Measurements from ENCODE around the gene ARHGDIB. TPM values are rescaled to one million over a fixed set of nuclear protein-coding genes. Genes with fewer than 3 reads are reported as not detected.

The ARHGDIB gene
- total RNA-seq, 1 donor = 2.4 TPM

DNA sequence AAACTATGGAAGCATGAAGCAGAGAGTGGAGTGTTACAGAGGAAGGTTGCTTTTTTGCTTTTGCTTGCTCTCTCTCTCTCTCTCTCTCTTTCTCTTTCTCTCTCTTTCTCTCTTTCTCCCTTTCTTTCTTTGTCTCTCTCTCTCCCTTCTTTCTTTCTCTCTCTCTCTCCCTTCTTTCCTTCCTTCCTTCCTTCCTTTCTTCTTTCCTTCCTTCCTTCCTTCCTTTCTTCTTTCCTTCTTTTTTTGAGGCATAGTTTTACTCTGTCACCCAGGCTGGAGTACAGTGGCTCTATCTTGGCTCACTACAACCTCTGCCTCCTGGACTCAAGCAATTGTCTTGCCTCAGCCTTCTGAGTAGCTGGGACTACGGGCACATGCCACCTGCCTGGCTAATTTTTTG, 7.6 kb downstream of the ARHGDIB start:
- H3K4me3 ChIP-seq (ENCODE audit: low read depth, low read length) = no peak overlapping the region
- no peak for DNase-seq (ENCODE audit: low read depth)
- TF ChIP-seq, protein P1, sequence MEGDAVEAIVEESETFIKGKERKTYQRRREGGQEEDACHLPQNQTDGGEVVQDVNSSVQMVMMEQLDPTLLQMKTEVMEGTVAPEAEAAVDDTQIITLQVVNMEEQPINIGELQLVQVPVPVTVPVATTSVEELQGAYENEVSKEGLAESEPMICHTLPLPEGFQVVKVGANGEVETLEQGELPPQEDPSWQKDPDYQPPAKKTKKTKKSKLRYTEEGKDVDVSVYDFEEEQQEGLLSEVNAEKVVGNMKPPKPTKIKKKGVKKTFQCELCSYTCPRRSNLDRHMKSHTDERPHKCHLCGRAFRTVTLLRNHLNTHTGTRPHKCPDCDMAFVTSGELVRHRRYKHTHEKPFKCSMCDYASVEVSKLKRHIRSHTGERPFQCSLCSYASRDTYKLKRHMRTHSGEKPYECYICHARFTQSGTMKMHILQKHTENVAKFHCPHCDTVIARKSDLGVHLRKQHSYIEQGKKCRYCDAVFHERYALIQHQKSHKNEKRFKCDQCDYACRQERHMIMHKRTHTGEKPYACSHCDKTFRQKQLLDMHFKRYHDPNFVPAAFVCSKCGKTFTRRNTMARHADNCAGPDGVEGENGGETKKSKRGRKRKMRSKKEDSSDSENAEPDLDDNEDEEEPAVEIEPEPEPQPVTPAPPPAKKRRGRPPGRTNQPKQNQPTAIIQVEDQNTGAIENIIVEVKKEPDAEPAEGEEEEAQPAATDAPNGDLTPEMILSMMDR (IDR thresholded peaks at IDR 0.05; ENCODE audit: insufficient read depth, low read length) = no peak

DNA sequence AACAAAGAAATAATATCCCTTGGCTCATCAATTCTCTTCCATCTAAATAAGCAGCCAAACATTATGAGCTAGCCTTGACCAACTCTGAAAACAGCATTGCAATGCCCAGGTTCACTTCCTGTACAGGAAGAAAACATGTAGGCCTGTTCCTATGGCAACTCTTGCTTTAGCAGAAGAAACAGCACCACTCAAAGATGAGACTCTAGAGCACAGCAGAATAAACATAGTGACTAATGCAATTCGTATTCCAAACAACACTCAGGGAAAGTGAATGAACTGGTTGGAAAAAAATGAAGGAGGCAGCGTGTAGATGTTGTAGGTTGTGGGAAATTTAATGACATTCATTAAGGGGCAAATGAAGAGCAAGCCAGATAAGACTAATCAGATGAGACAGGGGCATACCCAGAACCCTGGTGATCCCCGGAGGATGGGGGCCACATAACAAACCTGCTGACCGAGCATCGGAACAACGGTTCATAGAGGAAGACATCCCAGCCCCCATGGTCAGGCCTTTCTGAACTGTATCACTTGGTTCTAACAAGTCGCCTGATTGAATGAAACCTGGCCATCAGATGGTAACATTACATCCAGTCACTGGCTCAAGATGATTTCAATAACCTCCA, 9.0 kb downstream of the ARHGDIB start:
- peak; percentile 68 for DNase-seq (ENCODE audit: low read depth)
- no peak overlapping the region for H3K4me3 ChIP-seq (ENCODE audit: low read depth, low read length)
- TF ChIP-seq, protein P1 (IDR thresholded peaks at IDR 0.05; ENCODE audit: insufficient read depth, low read length) = no peak

DNA sequence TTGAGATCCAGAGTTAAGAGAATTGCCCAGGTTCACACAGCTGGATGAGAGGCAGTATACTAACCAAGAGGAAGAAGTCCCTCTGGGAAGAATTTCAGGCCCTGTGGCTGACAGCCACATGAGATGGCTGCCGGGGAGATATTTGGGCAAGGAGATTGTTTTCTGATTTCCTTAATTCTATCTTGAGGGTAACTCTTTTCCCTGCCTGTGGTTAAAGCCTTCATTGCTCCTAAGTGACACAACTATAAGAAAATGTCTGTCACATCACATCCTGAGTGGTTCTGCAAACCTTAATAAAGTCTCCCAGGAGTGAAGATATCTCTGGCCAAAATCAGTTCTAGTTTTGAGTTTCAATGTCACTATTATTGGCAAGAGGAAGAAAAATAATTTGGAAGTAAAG, 9.6 kb downstream of the ARHGDIB start:
- TF ChIP-seq, protein P1 (IDR thresholded peaks at IDR 0.05; ENCODE audit: insufficient read depth, low read length) = no peak
- no peak for DNase-seq (ENCODE audit: low read depth)
- no peak overlapping the region for H3K4me3 ChIP-seq (ENCODE audit: low read depth, low read length)

DNA sequence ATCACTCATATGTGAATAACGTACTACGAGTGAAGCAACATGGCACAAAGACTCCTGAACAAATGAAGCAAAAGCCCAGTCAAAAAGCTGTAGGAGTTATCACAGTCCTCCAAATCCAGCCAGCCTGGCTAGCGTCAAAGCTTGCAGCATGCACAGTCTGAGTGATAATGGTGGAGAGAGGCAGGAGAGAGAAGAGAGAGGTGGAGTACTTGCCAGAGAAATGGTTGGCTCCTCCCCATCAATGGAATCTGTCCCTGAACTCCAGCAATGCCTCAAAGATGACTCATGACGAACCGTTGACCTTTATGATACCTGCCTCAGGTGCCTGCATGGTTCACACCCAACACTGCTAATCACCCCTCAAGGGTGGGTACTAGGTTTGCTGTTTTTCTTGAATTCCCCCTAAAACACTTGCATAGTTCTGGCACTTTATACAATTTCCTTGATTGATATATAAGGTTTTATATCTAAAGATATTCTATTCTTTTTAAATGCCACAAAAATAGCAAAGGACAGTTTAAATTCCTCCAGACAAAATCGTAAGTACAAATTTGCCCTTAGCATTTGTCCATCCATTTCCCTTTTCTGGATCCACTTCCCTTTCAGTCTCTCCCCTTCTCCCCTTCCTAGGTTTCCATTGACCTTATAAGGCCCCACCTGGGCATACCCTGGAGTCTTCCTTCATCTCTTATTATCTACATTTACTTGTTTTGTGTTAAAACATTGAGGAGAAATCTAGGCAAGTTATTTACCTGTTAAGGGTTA, 10.2 kb downstream of the ARHGDIB start:
- TF ChIP-seq, protein P1 (IDR thresholded peaks at IDR 0.05; ENCODE audit: insufficient read depth, low read length) = no peak
- DNase-seq (ENCODE audit: low read depth) = no peak
- H3K4me3 ChIP-seq (ENCODE audit: low read depth, low read length) = no peak overlapping the region

DNA sequence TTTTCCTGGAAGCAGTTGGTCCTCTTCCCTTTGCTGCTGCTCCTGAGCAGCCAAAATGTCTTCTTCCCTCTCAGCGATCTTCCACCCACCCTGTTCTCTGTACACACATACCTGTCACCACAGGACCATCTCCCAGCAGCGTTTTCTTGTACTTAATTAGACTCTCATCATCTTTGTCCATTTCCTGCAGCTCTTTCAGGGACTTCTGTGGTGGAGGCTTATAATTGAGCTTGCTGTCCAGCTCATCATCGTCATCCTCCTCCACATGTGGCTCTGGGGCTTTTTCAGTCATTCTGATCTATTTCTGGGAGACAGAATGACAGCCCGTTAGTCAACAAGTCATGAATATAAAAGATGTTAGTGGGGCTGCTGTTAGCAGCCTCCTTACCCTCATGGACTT, 11.0 kb downstream of the ARHGDIB start:
- DNase-seq (ENCODE audit: low read depth) = no peak
- TF ChIP-seq, protein P1 (IDR thresholded peaks at IDR 0.05; ENCODE audit: insufficient read depth, low read length) = no peak
- H3K4me3 ChIP-seq (ENCODE audit: low read depth, low read length) = no peak overlapping the region

DNA sequence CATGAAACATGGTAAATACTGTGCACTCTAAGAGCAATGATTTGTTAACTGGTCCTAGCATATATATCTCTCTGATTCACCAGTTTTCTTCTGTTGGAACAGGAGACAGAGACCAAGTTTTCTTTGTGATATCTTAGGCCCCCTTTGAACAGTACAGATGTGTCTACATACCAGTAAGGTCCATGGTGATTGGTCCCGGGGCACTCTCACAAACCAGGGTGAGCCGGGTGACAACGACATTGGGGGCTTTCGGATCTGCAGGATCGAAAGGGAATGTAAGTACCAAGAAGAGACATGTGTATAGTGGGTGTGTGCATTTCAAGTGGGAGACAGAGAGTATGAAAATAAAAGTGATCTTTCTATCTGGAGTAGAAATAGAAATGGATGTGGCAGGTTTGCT, 11.8 kb downstream of the ARHGDIB start:
- TF ChIP-seq, protein P1 (IDR thresholded peaks at IDR 0.05; ENCODE audit: insufficient read depth, low read length) = no peak
- no peak overlapping the region for H3K4me3 ChIP-seq (ENCODE audit: low read depth, low read length)
- no peak for DNase-seq (ENCODE audit: low read depth)
